ENCODE measurements around the gene DGKK.

DNA sequence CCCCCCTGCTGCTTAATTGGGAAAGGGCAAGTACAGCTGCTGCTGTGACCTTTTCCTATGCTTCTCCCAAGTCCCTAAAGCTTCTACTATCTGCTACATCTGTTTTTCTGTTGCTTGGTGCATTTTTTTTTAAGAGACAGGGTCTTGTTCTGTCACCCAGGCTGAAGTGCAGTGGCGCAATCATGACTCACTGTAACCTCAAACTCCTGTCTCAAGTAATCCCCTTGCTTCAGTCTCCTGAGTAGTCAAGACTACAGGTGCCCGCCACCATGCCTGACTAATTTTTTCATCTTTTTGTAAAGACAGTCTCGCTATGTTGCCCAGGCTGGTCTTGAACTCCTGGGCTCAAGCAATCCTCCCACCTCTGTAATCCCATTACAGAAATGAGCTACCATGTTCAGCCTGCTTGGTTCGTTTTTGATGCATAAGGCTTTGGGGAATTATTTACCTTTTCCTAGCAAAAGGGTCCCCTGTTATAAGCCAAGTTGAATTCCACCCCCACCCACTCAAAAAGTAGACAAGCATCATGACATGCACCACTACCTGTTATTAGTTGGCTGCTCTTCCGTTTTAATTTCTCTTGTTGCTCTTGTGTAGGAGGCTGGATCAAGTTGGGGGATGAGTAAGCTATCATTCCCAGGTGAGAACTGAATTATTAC lies 39.6 kb downstream of the DGKK start:
- TF ChIP-seq, protein P1, sequence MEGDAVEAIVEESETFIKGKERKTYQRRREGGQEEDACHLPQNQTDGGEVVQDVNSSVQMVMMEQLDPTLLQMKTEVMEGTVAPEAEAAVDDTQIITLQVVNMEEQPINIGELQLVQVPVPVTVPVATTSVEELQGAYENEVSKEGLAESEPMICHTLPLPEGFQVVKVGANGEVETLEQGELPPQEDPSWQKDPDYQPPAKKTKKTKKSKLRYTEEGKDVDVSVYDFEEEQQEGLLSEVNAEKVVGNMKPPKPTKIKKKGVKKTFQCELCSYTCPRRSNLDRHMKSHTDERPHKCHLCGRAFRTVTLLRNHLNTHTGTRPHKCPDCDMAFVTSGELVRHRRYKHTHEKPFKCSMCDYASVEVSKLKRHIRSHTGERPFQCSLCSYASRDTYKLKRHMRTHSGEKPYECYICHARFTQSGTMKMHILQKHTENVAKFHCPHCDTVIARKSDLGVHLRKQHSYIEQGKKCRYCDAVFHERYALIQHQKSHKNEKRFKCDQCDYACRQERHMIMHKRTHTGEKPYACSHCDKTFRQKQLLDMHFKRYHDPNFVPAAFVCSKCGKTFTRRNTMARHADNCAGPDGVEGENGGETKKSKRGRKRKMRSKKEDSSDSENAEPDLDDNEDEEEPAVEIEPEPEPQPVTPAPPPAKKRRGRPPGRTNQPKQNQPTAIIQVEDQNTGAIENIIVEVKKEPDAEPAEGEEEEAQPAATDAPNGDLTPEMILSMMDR (IDR thresholded peaks at IDR 0.05) = no peak
- TF ChIP-seq POLR2A (IDR thresholded peaks at IDR 0.05) (no peak), EP300 (IDR thresholded peaks at IDR 0.05; ENCODE audit: low read depth) (no peak), POLR2AphosphoS5 (IDR thresholded peaks at IDR 0.05) (no peak)

Measured in transverse colon (tissue), 4 donors.